K562 (cell line): Measurements from ENCODE around the gene ATP8B2. TPM values are rescaled to one million over a fixed set of nuclear protein-coding genes. Genes with fewer than 3 reads are reported as not detected.
"Not testable (repeated sequence)": the region's sequence is repeated elsewhere in the genome, so short reads cannot be mapped to it uniquely, and the experiment has no call there.

Experiments used
- ATAC-seq: fragments of 200-7000 bp; cut with Tn5 transposase; 3 replicates; pipeline ENCODE4 v1.9.1; 2020; ENCODE audit warnings: moderate library complexity
- BruUV-seq: library from RNA; stranded (reverse); fragments of 400-500 nt; replicated peaks from 2 replicates; lab custom pipeline; 2021; lab: Mats Ljungman, UMichigan
- CTCF ChIA-PET: fragments of 300-600 bp; formaldehyde crosslinking; extraction: SDS; loops from one replicate; lab custom pipeline; 2021; ENCODE audit warnings: low intra/inter-chr PET ratio; lab: Yijun Ruan, JAX
- POLR2A ChIA-PET: fragments of 300-600, 350-650 bp; sonication (Branson Sonifier 250); formaldehyde crosslinking; extraction: SDS; loops from one replicate; lab custom pipeline; 2021; ENCODE audit warnings: antibody characterized with exemption, inconsistent platforms; lab: Yijun Ruan, JAX
- DNase-seq, 4 experiments: peaks; one replicate each; pipeline versions ENCODE4 v3.0.0 to v3.0.0-alpha.2; 2011 to 2018; ENCODE audit warnings: low spot score in 3 of 4, mixed read lengths in 3 of 4; ENCODE audit errors: extremely low read depth in 1 of 4
- FAIRE-seq: peaks from 2 replicates; lab custom pipeline; 2011; peaks lifted over from hg19 to GRCh38; lab: Jason Lieb, UNC
- H2AFZ ChIP-seq: 2 replicates; pipeline ENCODE4 v1.6.0; 2011; ENCODE audit warnings: low read depth, low read length, control low read depth, inconsistent platforms
- H3K27ac ChIP-seq: fragments of 200-600 bp; 3 replicates; pipeline ENCODE4 v1.8.0; 2011; ENCODE audit warnings: low read depth, mild to moderate bottlenecking, control low read depth, inconsistent platforms, low read length, moderate library complexity, mixed read lengths; ENCODE audit errors: extremely low read depth
- H3K27me3 ChIP-seq, 2 experiments: fragments of 300-600 bp in 1 of 2; 2 replicates in 1 of 2; 3 replicates in 1 of 2; pipeline versions ENCODE4 v1.6.0 to v1.8.0; 2011; ENCODE audit warnings: inconsistent platforms in 2 of 2, low read length in 2 of 2, mild to moderate bottlenecking in 1 of 2, mixed read lengths in 1 of 2, moderate library complexity in 1 of 2; ENCODE audit not compliant: control insufficient read depth in 2 of 2, insufficient read depth in 2 of 2
- H3K36me3 ChIP-seq: fragments of 300-600 bp; 3 replicates; pipeline ENCODE4 v1.8.0; 2011; ENCODE audit warnings: mild to moderate bottlenecking, low read length, inconsistent platforms; ENCODE audit not compliant: control insufficient read depth, insufficient read depth
- H3K4me1 ChIP-seq, 2 experiments: fragments of 200-600 bp in 1 of 2; replicated peaks in 1 of 2; 2 replicates in 1 of 2; 3 replicates in 1 of 2; pipeline versions ENCODE4 v1.5.1 to v1.8.0; 2011; ENCODE audit warnings: inconsistent platforms in 2 of 2, low read length in 2 of 2, mild to moderate bottlenecking in 1 of 2, mixed read lengths in 1 of 2, moderate library complexity in 1 of 2; ENCODE audit not compliant: control insufficient read depth in 2 of 2, insufficient read depth in 2 of 2
- H3K4me2 ChIP-seq: 2 replicates; pipeline ENCODE4 v1.6.1; 2011; ENCODE audit warnings: low read length, control low read depth, inconsistent platforms, mixed read lengths; ENCODE audit not compliant: insufficient read depth
- H3K4me3 ChIP-seq: fragments of 200-600 bp; sonication (generic), shearing (Covaris generic); 2 replicates; pipeline ENCODE4 v1.5.1; 2016; ENCODE audit warnings: control low read depth, inconsistent platforms
- H3K79me2 ChIP-seq: fragments of 200-600 bp; 3 replicates; pipeline ENCODE4 v1.8.0; 2011; ENCODE audit warnings: low read length, inconsistent platforms; ENCODE audit not compliant: control insufficient read depth, insufficient read depth
- H3K9ac ChIP-seq, 2 experiments: 2 replicates each; pipeline versions ENCODE4 v1.6.0 to v1.6.1; 2011; ENCODE audit warnings: low read depth in 2 of 2, low read length in 2 of 2, control low read depth in 1 of 2, inconsistent platforms in 1 of 2, mild to moderate bottlenecking in 1 of 2, mixed read lengths in 1 of 2; ENCODE audit not compliant: insufficient read depth in 1 of 2
- H3K9me1 ChIP-seq: one replicate; pipeline ENCODE4 v1.6.0; 2011; ENCODE audit warnings: inconsistent platforms, mild to moderate bottlenecking, low read length, moderate library complexity; ENCODE audit not compliant: control insufficient read depth, insufficient read depth
- H3K9me3 ChIP-seq: replicated peaks from 2 replicates; pipeline ENCODE4 v1.5.1; 2011; ENCODE audit warnings: low read depth, low read length, inconsistent platforms; ENCODE audit not compliant: control insufficient read depth, insufficient read depth
- H4K20me1 ChIP-seq: replicated peaks from 2 replicates; pipeline ENCODE4 v1.6.1; 2011; ENCODE audit warnings: low read length, inconsistent platforms, mixed read lengths; ENCODE audit not compliant: control insufficient read depth, insufficient read depth
- KDM1A ChIP-seq, 2 experiments: fragments of 450-650 bp; IDR thresholded peaks; 2 replicates each; pipeline ENCODE4 v1.6.1; 2016; ENCODE audit warnings: mild to moderate bottlenecking in 2 of 2
- MTF1 ChIP-seq: fragments of 250-450 bp; sonication (Bioruptor Pico); IDR thresholded peaks from 2 replicates; pipeline ENCODE4 v1.9.0; 2021; ENCODE audit warnings: moderate library complexity, mild to moderate bottlenecking, inconsistent platforms, borderline replicate concordance
- NFXL1 ChIP-seq: fragments of 450-650 bp; formaldehyde crosslinking; IDR thresholded peaks from 2 replicates; pipeline ENCODE4 v1.4.0; 2021; ENCODE audit warnings: mild to moderate bottlenecking
- TRIM28 ChIP-seq: fragments of 450-650 bp; IDR thresholded peaks from 2 replicates; pipeline ENCODE4 v1.6.1; 2017
- WGBS: fragments of 100-300 bp; shearing (Covaris generic); methylation state at CpG from one replicate; pipeline ENCODE4 v1.1.6; 2016; ENCODE audit warnings: low coverage, mixed read lengths; ENCODE audit not compliant: insufficient coverage; ENCODE audit errors: missing lambda C conversion rate; 5-methylcytosine and 5-hydroxymethylcytosine counted together
- in situ Hi-C: fragments of 300-500 bp; cut with MboI; formaldehyde crosslinking; loops from 4 replicates; pipeline ENCODE4 v1.15.0; 2018; ENCODE audit warnings: inconsistent platforms, mixed read lengths
- intact Hi-C: fragments of 100-400 bp; cut with micrococcal nuclease; formaldehyde crosslinking; loops from 2 replicates; pipeline ENCODE4 v1.14.2; 2022
- polyA plus RNA-seq, 8 experiments: library from polyadenylated mRNA; depleted of rRNA in 4 of 8; stranded (reverse) in 5 of 8; unstranded in 3 of 8; fragments of >200 nt; fragmentation: Nextera tagmentation in 2 of 8; fragmentation: Illumina TruSeq in 1 of 8; extraction: Ambion mirVana in 2 of 8; extraction: Trizol in 1 of 8; gene quantifications; 2 replicates each; pipeline versions ENCODE4 v1.2.1 to v1.2.3, GENCODE V29; 2011 to 2014; ENCODE audit warnings: inconsistent platforms in 1 of 8, missing spikeins in 1 of 8
- total RNA-seq, 7 experiments: library from RNA; depleted of rRNA in 6 of 7; stranded (reverse); fragments of >200 nt in 6 of 7; fragmentation: Illumina TruSeq in 2 of 7; extraction: Trizol in 2 of 7; gene quantifications; 2 replicates each; pipeline versions ENCODE4 v1.2.1 to v1.2.3, GENCODE V29; 2011 to 2021; ENCODE audit warnings: low replicate concordance in 1 of 7
- TF ChIP-seq, protein P1 (sequence below), 2 experiments: IDR thresholded peaks in 1 of 2; conservative IDR thresholded peaks in 1 of 2; 2 replicates each; pipeline ENCODE4 v1.6.1; 2016; ENCODE audit warnings: low read depth in 2 of 2, mild to moderate bottlenecking in 1 of 2, missing compliant biosample characterization in 1 of 2, missing genetic modification characterization in 1 of 2, moderate library complexity in 1 of 2

ATP8B2 gene
- total and polyA plus RNA-seq, 9 of the 15 experiments (the other 6 are each of a cell fraction or from before 2014, with no cell fraction given), result 0.27 to 33.2 (median 18.4) TPM

DNA sequence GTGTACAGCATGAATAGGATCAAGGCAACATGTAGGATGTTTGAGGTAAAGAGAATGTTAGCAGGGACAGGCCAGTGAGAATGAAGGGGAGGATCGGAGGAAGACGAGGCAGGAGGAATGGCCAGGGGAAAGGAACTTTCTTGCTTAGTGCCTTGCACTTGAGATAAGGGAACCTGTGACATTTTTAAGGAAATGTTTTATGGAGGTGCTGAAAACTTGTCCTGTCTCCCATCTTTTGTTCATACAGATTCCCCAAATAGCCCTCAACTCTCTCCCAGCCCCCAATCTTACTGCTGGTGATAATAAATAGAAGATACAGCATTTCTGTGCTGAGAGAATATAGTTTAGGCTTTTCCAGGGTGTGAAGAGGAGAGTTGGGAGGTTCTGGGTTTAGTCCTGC is 13.6 kb downstream of the ATP8B2 start (continued):
- TF ChIP-seq, protein P1, sequence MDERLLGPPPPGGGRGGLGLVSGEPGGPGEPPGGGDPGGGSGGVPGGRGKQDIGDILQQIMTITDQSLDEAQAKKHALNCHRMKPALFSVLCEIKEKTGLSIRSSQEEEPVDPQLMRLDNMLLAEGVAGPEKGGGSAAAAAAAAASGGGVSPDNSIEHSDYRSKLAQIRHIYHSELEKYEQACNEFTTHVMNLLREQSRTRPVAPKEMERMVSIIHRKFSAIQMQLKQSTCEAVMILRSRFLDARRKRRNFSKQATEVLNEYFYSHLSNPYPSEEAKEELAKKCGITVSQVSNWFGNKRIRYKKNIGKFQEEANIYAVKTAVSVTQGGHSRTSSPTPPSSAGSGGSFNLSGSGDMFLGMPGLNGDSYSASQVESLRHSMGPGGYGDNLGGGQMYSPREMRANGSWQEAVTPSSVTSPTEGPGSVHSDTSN (CRISPR knock-in tag; IDR thresholded peaks at IDR 0.05; ENCODE audit: low read depth), result no peak
- TF ChIP-seq, protein P1 (tag; conservative IDR thresholded peaks at IDR 0.05; ENCODE audit: low read depth), result peak; percentile 81
- no peak for TF ChIP-seq KDM1A (IDR thresholded peaks at IDR 0.05)
- TF ChIP-seq TRIM28, result no peak
- TF ChIP-seq NFXL1 (CRISPR knock-in tag), result no peak
- TF ChIP-seq MTF1 (CRISPR knock-in tag), result no peak

DNA sequence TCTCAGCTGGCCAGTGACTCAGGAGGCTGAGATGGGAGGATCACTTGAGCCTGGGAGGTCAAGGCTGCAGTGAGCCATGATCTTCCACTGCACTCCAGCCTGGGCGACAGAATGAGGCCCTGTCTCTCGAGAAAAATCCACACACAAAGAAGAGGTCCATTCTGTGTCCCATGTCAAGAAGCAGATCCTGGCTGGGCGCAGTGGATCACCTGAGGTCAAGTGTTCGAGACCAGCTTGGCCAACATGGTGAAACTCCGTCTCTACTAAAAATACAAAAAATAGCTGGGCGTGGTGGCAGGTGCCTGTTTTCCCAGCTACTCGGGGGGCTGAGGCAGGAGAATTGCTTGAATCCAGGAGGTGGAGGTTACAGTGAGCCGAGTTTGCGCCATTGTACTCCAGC is 16.0 kb downstream of the ATP8B2 start:
- H3K9me1 ChIP-seq, H3K9me3 ChIP-seq, CTCF ChIA-PET, FAIRE-seq, BruUV-seq, H3K4me3 ChIP-seq, H3K27me3 ChIP-seq, in situ Hi-C loops, H3K4me2 ChIP-seq, H2AFZ ChIP-seq, DNase-seq, intact Hi-C loops, H3K27ac ChIP-seq, H4K20me1 ChIP-seq, H3K79me2 ChIP-seq, H3K9ac ChIP-seq, ATAC-seq: not testable (repeated sequence)
- WGBS, result 90% methylated on average over 9 of the region's 9 CpGs
- Histone ChIP-seq H3K4me1 (peaks cover 5 to 14% of the 10 kb centered on the region in 2 experiments), H3K36me3 (peaks cover 84% of the 10 kb centered on the region)
- POLR2A ChIA-PET, result interaction anchor here (0.6 to 1.0 kb wide), 2 partner anchors 50 to 392 kb away, joined by 3 read pairs; no protein-coding TSS in a partner anchor
